ENCODE results near the gene CHRND. TPM values are rescaled to one million over a fixed set of nuclear protein-coding genes. Genes with fewer than 3 reads are reported as not detected.

The CHRND gene
- total RNA-seq, 2 experiments from 2014 or later = not detected

DNA sequence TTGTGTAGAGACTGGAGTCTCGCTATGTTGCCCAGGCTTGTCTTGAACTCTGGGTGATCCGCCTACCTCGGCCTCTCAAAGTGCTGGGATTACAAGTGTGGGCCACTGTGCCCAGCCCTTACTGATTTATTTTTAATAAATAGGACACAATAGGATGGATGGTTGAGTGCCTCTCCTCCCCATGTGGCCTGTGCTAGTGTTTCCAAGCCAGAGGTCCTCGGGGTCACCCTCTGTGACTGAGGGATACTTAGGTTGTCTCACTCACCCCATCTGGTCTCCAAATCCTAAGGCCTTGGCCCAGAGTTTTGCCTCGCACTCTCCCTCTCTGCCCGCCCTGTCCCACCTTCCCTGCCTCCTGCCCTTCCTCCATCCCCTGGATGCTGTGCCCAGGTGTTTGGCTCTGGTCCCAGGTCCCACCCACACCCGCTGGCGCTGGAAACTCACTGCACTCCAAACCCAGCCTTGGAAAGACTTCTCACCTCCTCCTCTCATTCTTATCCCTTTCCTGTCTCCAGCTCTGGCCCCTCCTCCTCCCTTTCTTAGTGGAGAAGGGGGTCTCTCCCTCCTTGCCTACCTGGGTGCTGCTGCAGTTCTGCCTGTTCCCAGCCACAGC, 33.6 kb upstream of the CHRND start:
- Histone ChIP-seq H3K4me3 (ENCODE audit: low read depth, low read length, poor library complexity, severe bottlenecking) (no peak overlapping the region), H3K79me2 (ENCODE audit: insufficient read depth, low read depth, low read length) (no peaks in the 10 kb centered on the region), H3K27ac (ENCODE audit: low read depth, low read length, poor library complexity, severe bottlenecking) (no peak overlapping the region), H2AFZ (ENCODE audit: low read length) (no peak overlapping the region), H4K20me1 (ENCODE audit: insufficient read depth, low read length) (no peaks in the 10 kb centered on the region), H3K36me3 (ENCODE audit: insufficient read depth, low read length) (no peaks in the 10 kb centered on the region), H3K9me3 (ENCODE audit: low read length) (no peaks in the 10 kb centered on the region), H3K4me2 (ENCODE audit: low read length) (no peak overlapping the region), H3K9me2 (ENCODE audit: insufficient read depth, low read length) (no peaks in the 10 kb centered on the region), H3K4me1 (ENCODE audit: insufficient read depth, low read length, poor library complexity, severe bottlenecking) (no peaks in the 10 kb centered on the region)
- ChIA-PET POLR2A (no interaction called here), CTCF (ENCODE audit: unreplicated experiment) (no interaction called here)
- intact Hi-C loops (cut with micrococcal nuclease; ENCODE audit: unreplicated experiment) = no loop called here
- no peak for DNase-seq (ENCODE audit: low spot score)
- no peak for TF ChIP-seq EZH2phosphoT487 (IDR thresholded peaks at IDR 0.05; ENCODE audit: borderline replicate concordance, low read depth, low read length)
- TF ChIP-seq, protein P1, sequence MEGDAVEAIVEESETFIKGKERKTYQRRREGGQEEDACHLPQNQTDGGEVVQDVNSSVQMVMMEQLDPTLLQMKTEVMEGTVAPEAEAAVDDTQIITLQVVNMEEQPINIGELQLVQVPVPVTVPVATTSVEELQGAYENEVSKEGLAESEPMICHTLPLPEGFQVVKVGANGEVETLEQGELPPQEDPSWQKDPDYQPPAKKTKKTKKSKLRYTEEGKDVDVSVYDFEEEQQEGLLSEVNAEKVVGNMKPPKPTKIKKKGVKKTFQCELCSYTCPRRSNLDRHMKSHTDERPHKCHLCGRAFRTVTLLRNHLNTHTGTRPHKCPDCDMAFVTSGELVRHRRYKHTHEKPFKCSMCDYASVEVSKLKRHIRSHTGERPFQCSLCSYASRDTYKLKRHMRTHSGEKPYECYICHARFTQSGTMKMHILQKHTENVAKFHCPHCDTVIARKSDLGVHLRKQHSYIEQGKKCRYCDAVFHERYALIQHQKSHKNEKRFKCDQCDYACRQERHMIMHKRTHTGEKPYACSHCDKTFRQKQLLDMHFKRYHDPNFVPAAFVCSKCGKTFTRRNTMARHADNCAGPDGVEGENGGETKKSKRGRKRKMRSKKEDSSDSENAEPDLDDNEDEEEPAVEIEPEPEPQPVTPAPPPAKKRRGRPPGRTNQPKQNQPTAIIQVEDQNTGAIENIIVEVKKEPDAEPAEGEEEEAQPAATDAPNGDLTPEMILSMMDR (conservative IDR thresholded peaks at IDR 0.05; ENCODE audit: low read length) = no peak
- BruUV-seq (replicated peaks) = no TSS peak

DNA sequence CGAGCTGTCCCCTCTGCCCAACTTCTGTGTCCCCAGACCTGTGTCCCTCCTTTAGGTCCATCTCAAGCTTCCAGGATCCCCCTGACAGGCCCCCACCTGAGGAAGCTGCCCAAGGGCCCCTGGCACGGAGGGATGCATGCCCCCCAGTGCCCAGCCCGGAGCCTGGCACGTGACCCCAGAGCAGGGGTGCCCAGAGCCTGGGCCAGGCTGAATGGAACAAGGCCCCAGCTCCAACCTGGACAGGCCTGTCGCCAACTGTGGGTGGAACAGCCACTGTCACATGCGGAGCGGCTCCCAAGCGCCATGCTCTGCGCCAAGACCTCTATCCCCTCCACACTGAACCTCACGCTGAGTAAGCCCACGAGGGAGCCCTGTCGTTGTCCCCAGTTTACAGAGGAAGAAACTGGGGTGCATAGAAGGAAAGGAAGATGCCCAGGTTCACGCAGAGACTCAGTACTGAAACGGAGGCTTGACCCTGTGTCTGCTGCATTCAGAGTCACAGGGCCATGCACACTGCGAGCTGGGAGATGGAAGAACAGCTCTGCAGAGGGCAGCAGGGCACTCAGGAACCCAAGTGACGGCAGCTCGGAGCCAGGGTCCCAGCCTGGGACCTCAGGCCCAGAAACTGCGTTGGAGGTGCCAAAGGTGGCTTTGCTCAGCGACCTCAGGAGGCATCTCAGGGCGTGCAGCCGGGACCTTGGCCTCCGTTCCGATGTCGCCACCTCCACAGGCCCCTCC, 32.8 kb upstream of the CHRND start:
- H3K27ac ChIP-seq (ENCODE audit: low read depth, low read length, poor library complexity, severe bottlenecking) = no peak overlapping the region
- no peaks in the 10 kb centered on the region for H3K9me2 ChIP-seq (ENCODE audit: insufficient read depth, low read length)
- intact Hi-C loops (cut with micrococcal nuclease; ENCODE audit: unreplicated experiment) = no loop called here
- H3K9me3 ChIP-seq (ENCODE audit: low read length) = no peaks in the 10 kb centered on the region
- no peaks in the 10 kb centered on the region for H3K4me1 ChIP-seq (ENCODE audit: insufficient read depth, low read length, poor library complexity, severe bottlenecking)
- H2AFZ ChIP-seq (ENCODE audit: low read length) = no peak overlapping the region
- no peaks in the 10 kb centered on the region for H3K79me2 ChIP-seq (ENCODE audit: insufficient read depth, low read depth, low read length)
- no peaks in the 10 kb centered on the region for H4K20me1 ChIP-seq (ENCODE audit: insufficient read depth, low read length)
- no peak overlapping the region for H3K4me3 ChIP-seq (ENCODE audit: low read depth, low read length, poor library complexity, severe bottlenecking)
- POLR2A ChIA-PET = no interaction called here
- no peaks in the 10 kb centered on the region for H3K36me3 ChIP-seq (ENCODE audit: insufficient read depth, low read length)
- BruUV-seq (replicated peaks) = no TSS peak
- H3K4me2 ChIP-seq (ENCODE audit: low read length) = no peak overlapping the region
- no peak for DNase-seq (ENCODE audit: low spot score)
- TF ChIP-seq, protein P1 (conservative IDR thresholded peaks at IDR 0.05; ENCODE audit: low read length) = no peak
- TF ChIP-seq EZH2phosphoT487 (IDR thresholded peaks at IDR 0.05; ENCODE audit: borderline replicate concordance, low read depth, low read length) = no peak
- CTCF ChIA-PET (ENCODE audit: unreplicated experiment) = no interaction called here

Measured in OCI-LY7 (cell line).